HCT116 (cell line): ENCODE results near the gene ZDHHC1. TPM values are rescaled to one million over a fixed set of nuclear protein-coding genes. Genes with fewer than 3 reads are reported as not detected.

ENCODE experiments used
- ATAC-seq: fragments of 200-7000 bp; cut with Tn5 transposase; 2 replicates; pipeline ENCODE4 v1.9.1; 2020; ENCODE audit warnings: mild to moderate bottlenecking, moderate library complexity
- BruUV-seq: library from RNA; stranded (reverse); fragments of 400-500 nt; replicated peaks from 2 replicates; lab custom pipeline; 2021; lab: Mats Ljungman, UMichigan
- CTCF ChIA-PET: fragments of 300-600 bp; sonication (Branson Sonifier 250); formaldehyde crosslinking; loops from one replicate; lab custom pipeline; 2021; ENCODE audit warnings: antibody characterized with exemption; lab: Charles Lee
- POLR2A ChIA-PET: fragments of 300-600, 350-600 bp; sonication (Branson Sonifier 250); formaldehyde crosslinking; loops from one replicate; lab custom pipeline; 2021; ENCODE audit warnings: antibody characterized with exemption; lab: Charles Lee
- RAD21 ChIA-PET, 2 experiments: fragments of 300-600 bp; sonication (Branson Sonifier 250); formaldehyde crosslinking; loops; one replicate each; lab custom pipeline; 2023; ENCODE audit warnings: low total read pairs in 2 of 2; ENCODE audit not compliant: uncharacterized antibody in 2 of 2, unreplicated experiment in 2 of 2, low non-redundant PET in 1 of 2; lab: Charles Lee
- DNase-seq: peaks from one replicate; pipeline ENCODE4 v3.0.0-alpha.2; 2010; ENCODE audit warnings: low read depth, low spot score
- H2AFZ ChIP-seq: fragments of 200-600 bp; shearing (Covaris generic), sonication (generic); 2 replicates; pipeline ENCODE4 v1.6.1; 2017; ENCODE audit warnings: low read depth, mixed run types, mixed read lengths, antibody characterized with exemption, low read length; ENCODE audit not compliant: poor library complexity, severe bottlenecking
- H3K27ac ChIP-seq: 2 replicates; pipeline ENCODE4 v1.5.1; 2012; ENCODE audit warnings: low read depth, low read length
- H3K27me3 ChIP-seq: fragments of 200-600 bp; sonication (generic); 2 replicates; pipeline ENCODE4 v1.6.1; 2016; ENCODE audit warnings: mixed run types, low read length, mixed read lengths; ENCODE audit not compliant: insufficient read depth
- H3K36me3 ChIP-seq, 2 experiments: fragments of 200-500 bp in 1 of 2; fragments of 200-600 bp in 1 of 2; sonication (Bioruptor generic) in 1 of 2; sonication (generic) in 1 of 2; 2 replicates each; pipeline versions ENCODE4 v1.5.1 to v1.6.1; 2014 to 2016; ENCODE audit warnings: low read length in 2 of 2, inconsistent platforms in 1 of 2, mixed read lengths in 1 of 2, mixed run types in 1 of 2; ENCODE audit not compliant: insufficient read depth in 2 of 2, control insufficient read depth in 1 of 2
- H3K4me1 ChIP-seq, 2 experiments: fragments of 200-600 bp in 1 of 2; sonication (generic) in 1 of 2; 2 replicates each; pipeline versions ENCODE4 v1.5.1 to v1.6.1; 2012 to 2017; ENCODE audit warnings: low read length in 2 of 2, inconsistent platforms in 1 of 2, mild to moderate bottlenecking in 1 of 2, mixed read lengths in 1 of 2, mixed run types in 1 of 2, moderate library complexity in 1 of 2; ENCODE audit not compliant: insufficient read depth in 2 of 2, control insufficient read depth in 1 of 2
- H3K4me2 ChIP-seq: fragments of 200-600 bp; sonication (generic); 2 replicates; pipeline ENCODE4 v1.6.1; 2017; ENCODE audit warnings: mixed run types, low read length, mixed read lengths
- H3K4me3 ChIP-seq, 2 experiments: fragments of 200-600 bp in 1 of 2; sonication (generic) in 1 of 2; replicated peaks in 1 of 2; 2 replicates each; pipeline ENCODE4 v1.5.1; 2011 to 2016; ENCODE audit warnings: low read length in 2 of 2, control low read depth in 1 of 2, low read depth in 1 of 2, mild to moderate bottlenecking in 1 of 2, mixed read lengths in 1 of 2, mixed run types in 1 of 2
- H3K79me2 ChIP-seq: fragments of 200-600 bp; sonication (generic); 2 replicates; pipeline ENCODE4 v1.6.1; 2017; ENCODE audit warnings: mild to moderate bottlenecking, mixed run types, low read length, moderate library complexity, mixed read lengths; ENCODE audit not compliant: insufficient read depth
- H3K9ac ChIP-seq: fragments of 200-600 bp; sonication (generic); 2 replicates; pipeline ENCODE4 v1.6.1; 2016; ENCODE audit warnings: low read length, mixed read lengths
- H3K9me2 ChIP-seq: fragments of 200-600 bp; sonication (generic), shearing (Covaris generic); 2 replicates; pipeline ENCODE4 v1.6.1; 2017; ENCODE audit warnings: mixed run types, mild to moderate bottlenecking, moderate library complexity; ENCODE audit not compliant: insufficient read depth
- H3K9me3 ChIP-seq, 2 experiments: fragments of 200-500 bp in 1 of 2; fragments of 200-600 bp in 1 of 2; sonication (Bioruptor generic) in 1 of 2; sonication (generic) in 1 of 2; 2 replicates each; pipeline ENCODE4 v1.6.1; 2014 to 2017; ENCODE audit warnings: low read length in 2 of 2, mixed read lengths in 2 of 2, inconsistent platforms in 1 of 2, low read depth in 1 of 2, mild to moderate bottlenecking in 1 of 2, mixed run types in 1 of 2, moderate library complexity in 1 of 2; ENCODE audit not compliant: control insufficient read depth in 1 of 2, insufficient read depth in 1 of 2
- H4K20me1 ChIP-seq: fragments of 200-600 bp; sonication (generic), shearing (Covaris generic); 2 replicates; pipeline ENCODE4 v1.6.1; 2017; ENCODE audit warnings: mixed run types, mild to moderate bottlenecking, moderate library complexity; ENCODE audit not compliant: insufficient read depth
- ATF3 ChIP-seq: IDR thresholded peaks from 2 replicates; pipeline ENCODE4 v1.6.1; 2012
- CBX3 ChIP-seq: IDR thresholded peaks from 2 replicates; pipeline ENCODE4 v1.6.1; 2012; ENCODE audit warnings: low read depth
- CEBPB ChIP-seq: IDR thresholded peaks from 2 replicates; pipeline ENCODE4 v1.6.1; 2012; ENCODE audit warnings: low read depth
- ELF1 ChIP-seq: IDR thresholded peaks from 2 replicates; pipeline ENCODE4 v1.6.1; 2012; ENCODE audit warnings: low read depth, borderline replicate concordance
- EZH2 ChIP-seq: fragments of 200-600 bp; sonication (generic); IDR thresholded peaks from 2 replicates; pipeline ENCODE4 v1.6.1; 2017; ENCODE audit warnings: antibody characterized with exemption, mixed run types
- EZH2phosphoT487 ChIP-seq: fragments of 200-600 bp; IDR thresholded peaks from 2 replicates; pipeline ENCODE4 v1.6.1; 2018; ENCODE audit warnings: antibody characterized with exemption, borderline replicate concordance
- RAD21 ChIP-seq: IDR thresholded peaks from 2 replicates; pipeline ENCODE4 v1.6.1; 2012; ENCODE audit warnings: low read depth, mild to moderate bottlenecking
- REST ChIP-seq: IDR thresholded peaks from 2 replicates; pipeline ENCODE4 v1.6.1; 2012; ENCODE audit warnings: low read depth
- SIN3A ChIP-seq: IDR thresholded peaks from 2 replicates; pipeline ENCODE4 v1.6.1; 2012; ENCODE audit warnings: low read depth
- SP1 ChIP-seq: IDR thresholded peaks from 2 replicates; pipeline ENCODE4 v1.6.1; 2012; ENCODE audit warnings: low read depth
- TCF7L2 ChIP-seq: IDR thresholded peaks from 2 replicates; pipeline ENCODE4 v1.7.0; 2011; ENCODE audit warnings: borderline replicate concordance, inconsistent platforms; ENCODE audit not compliant: insufficient read depth, insufficient read length; ENCODE audit errors: extremely low read depth
- YY1 ChIP-seq: IDR thresholded peaks from 2 replicates; pipeline ENCODE4 v1.6.1; 2011; ENCODE audit warnings: low read length, low read depth, moderate library complexity, mild to moderate bottlenecking; ENCODE audit not compliant: insufficient replicate concordance; ENCODE audit errors: extremely low read depth
- ZBTB33 ChIP-seq: IDR thresholded peaks from 2 replicates; pipeline ENCODE4 v1.6.1; 2011; ENCODE audit warnings: mild to moderate bottlenecking, low read length, moderate library complexity; ENCODE audit not compliant: insufficient replicate concordance; ENCODE audit errors: extremely low read depth
- intact Hi-C: fragments of 100-400 bp; cut with micrococcal nuclease; formaldehyde crosslinking; loops from 2 replicates; pipeline ENCODE4 v1.10.0; 2022
- total RNA-seq: library from RNA; stranded (reverse); gene quantifications from one replicate; pipeline ENCODE4 v1.2.1, GENCODE V29; 2021; ENCODE audit not compliant: unreplicated experiment

Gene ZDHHC1
- total RNA-seq, 1 experiment from 2014 or later, result 9.1 TPM

GRCh38 chr16:67460961-67461360, 44.7 kb upstream of the ZDHHC1 start:
- POLR2A ChIA-PET, result no interaction called here
- Histone ChIP-seq H3K4me1 (peaks cover 6 to 18% of the 10 kb centered on the region in 2 experiments; a peak in 3 of 4 replicates), H3K9me2 (no peaks in the 10 kb centered on the region)
- TF ChIP-seq EZH2 (no peak), ELF1 (no peak), REST (no peak), TCF7L2 (no peak), ZBTB33 (no peak), CEBPB (no peak), CBX3 (no peak), YY1 (no peak), SP1 (no peak), ATF3 (no peak), EZH2phosphoT487 (no peak), RAD21 (no peak), SIN3A (no peak)
- TF ChIP-seq, all 23 proteins: peak for 0
- DNase-seq, result no peak
- ChIA-PET CTCF (interaction anchor here (2.5 kb wide), 1 partner anchor 33 kb away, joined by 7 read pairs; no protein-coding TSS in a partner anchor), RAD21 (no interaction called here)
- BruUV-seq, result no TSS peak
- Histone ChIP-seq H3K27ac (no peak overlapping the region), H3K9me3 (no peaks in the 10 kb centered on the region), H3K79me2 (peaks cover 10% of the 10 kb centered on the region; the same call in 1 of the 2 replicates), H2AFZ (no peak overlapping the region), H3K4me2 (no peak overlapping the region), H3K4me3 (no peak overlapping the region), H3K27me3 (no peaks in the 10 kb centered on the region), H3K9ac (no peak overlapping the region), H3K36me3 (no peaks in the 10 kb centered on the region), H4K20me1 (no peaks in the 10 kb centered on the region)
- intact Hi-C loops, result no loop called here
- ATAC-seq, result no peak
